Hematopoietic multipotent progenitor cell (in vitro differentiated cells): Measurements from ENCODE around the gene VAMP2. TPM values are rescaled to one million over a fixed set of nuclear protein-coding genes. Genes with fewer than 3 reads are reported as not detected.
"Not testable (repeated sequence)": the region's sequence is repeated elsewhere in the genome, so short reads cannot be mapped to it uniquely, and the experiment has no call there.

ENCODE experiments used
- DNase-seq, 3 donors: peaks; one replicate each; pipeline ENCODE4 v3.0.0-alpha.2; 2011 to 2015; ENCODE audit warnings: low read depth in 2 of 3, low spot score in 2 of 3
- total RNA-seq: library from RNA; depleted of rRNA; stranded (reverse); fragments of >200 nt; gene quantifications from one replicate; pipeline ENCODE4 v1.2.3, GENCODE V29; 2012

VAMP2 gene
- total RNA-seq, 1 donor: 18.6 TPM

DNA sequence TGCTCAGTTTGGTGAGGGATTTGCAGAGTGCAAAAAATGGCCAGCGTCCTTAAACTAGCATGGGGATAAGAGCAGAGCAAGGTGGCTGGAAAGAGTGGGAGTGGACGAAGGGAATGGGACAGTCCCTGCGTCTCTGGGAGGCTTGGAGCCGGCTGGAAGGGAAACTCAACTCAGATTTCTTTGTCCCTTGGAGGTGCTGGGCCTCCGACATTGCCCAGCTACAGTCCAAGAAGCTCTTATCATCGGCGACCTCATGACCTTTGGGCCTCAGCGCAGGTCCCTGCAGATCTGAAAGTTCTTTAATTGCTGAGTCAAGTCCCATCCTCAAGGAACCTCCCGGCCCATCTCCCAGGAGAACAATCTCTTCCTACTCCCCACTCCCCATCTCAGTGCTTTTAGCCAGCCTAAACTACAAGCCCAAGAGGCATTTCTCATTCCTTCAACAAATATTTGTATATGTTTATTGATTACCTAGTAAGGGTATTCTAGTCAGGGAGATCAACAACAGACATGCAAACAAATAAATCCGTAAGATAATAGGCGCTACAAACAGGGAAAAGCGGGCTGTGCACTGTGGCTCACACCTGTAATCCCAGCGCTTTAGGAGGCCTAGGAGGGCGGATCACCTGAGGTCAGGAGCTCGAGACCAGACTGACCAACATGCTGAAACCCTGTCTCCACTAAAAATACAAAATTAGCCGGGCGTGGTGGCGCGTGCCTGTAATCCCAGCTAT, 14.4 kb upstream of the VAMP2 start:
- no peak for DNase-seq

DNA sequence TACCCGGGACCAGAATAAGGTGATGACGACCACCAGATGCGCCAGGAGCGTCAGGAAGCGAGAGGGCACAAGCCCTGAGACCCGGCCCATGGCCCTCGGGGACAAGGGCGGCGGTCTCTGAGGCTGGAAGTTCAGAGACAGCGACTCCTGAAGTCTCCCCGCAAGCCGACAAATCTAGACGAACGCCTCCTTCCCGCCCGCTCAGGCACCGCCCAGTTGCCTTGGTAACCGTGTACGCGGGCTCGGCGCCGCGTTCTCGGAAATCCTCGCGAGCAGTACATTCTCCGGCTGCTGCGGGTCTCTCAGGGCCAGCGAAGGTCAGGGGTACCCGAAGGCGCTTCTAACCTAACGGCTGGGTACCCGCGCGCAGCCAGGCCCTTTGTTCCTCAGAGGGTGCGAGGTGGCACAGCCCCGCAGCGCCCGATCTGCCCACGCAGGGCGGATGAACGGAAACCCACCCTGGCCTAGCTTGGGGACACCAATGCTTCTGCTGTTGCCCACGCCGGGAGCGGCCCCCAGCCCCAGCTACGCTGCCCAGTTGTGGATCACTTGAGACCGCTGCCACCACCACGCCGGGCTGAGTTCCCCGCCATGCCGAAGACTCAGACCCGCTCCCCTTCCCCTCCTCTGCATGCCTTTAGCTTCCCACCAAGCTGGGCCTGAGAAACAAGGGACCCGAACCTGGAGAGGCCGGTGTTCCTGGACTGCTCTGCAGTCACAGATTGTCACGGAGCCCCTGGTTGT, 13.6 kb upstream of the VAMP2 start, which contains the start of gene TMEM107:
TSS of gene TMEM107 (minus strand) at position 184 of the 744 bp plus-strand sequence. CDS start at position 90, 94 bp downstream.
- peak in 2 of 3 donors; percentile 81 to 84 for DNase-seq

DNA sequence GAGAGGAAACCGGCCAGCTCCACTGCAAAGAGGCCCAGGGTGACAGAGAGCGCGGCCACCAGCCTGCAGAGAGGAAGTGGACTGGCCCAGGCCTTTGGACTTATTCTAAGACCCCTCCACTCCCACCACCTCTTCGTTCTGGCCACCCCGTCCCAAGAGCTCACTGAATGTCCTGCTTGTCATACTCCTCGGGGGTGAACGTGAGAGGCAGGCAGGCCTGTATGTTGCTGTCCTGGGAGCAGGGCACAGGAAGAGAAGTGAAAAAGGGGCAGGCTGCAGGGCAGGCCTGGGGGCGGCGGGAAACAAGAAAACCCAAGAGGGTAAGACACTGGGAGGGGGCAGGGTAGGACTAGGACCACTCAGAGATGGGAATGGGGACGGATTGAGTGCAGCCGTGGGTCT, 13.0 kb upstream of the VAMP2 start:
- no peak for DNase-seq

DNA sequence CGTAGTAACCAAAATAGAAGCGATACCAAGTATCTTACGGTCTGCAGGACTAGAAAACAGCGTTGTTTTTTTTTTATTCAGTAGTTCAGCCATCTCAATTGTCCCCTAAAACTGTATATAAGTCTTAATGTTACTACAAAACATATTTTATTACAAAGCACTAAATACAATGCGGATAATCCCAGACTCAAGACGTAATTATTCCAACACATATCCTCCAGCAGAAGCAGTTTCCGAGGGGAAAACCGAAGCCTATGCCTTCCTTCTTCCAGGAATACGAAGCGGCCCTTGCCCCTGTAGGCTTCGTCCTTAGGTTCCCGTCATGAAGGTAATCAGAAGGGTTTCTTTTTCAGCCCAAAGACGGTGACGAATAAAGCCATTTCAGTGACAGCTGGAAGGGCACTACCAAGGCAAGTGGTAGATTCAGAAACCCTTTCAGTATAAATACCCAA, 11.1 kb upstream of the VAMP2 start:
- no peak for DNase-seq

DNA sequence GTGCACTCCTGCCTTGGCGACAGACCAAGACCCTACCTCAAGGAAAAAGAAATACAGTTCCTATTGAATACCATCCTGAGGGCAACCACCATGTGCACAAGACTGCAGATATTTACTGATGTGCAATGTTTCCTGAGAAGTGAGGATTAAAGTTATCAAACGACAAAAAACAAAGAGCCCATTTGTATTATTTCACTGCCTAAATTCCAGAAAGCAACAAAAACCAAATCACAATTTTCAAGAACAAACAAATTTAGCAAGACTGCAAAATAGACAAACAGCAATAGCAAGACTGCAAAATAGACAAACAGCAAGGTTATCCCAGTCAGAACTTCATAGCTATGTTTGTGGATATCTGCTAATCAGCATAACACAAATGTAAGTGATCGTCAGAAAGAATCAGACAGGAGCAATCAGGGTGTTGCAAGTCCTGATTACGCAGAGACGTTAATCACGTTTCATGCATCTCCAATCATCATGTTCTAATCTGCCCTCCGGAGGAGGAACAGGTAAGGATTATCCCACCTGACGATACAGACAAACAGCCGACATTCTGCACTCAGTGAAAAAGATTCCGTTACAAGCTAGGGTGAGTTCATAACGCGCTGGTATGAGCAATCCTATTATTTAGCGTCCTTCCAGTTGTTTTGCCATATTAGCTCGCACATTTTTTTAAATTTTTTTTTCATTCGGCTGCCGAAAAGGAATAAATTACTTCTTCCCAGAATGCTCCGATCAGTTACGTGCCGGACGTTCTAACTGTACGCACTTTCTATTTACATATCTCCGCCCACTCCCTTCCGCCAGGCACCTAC, 10.5 kb upstream of the VAMP2 start:
- peak; percentile 79 to 96 (median 87) for DNase-seq

DNA sequence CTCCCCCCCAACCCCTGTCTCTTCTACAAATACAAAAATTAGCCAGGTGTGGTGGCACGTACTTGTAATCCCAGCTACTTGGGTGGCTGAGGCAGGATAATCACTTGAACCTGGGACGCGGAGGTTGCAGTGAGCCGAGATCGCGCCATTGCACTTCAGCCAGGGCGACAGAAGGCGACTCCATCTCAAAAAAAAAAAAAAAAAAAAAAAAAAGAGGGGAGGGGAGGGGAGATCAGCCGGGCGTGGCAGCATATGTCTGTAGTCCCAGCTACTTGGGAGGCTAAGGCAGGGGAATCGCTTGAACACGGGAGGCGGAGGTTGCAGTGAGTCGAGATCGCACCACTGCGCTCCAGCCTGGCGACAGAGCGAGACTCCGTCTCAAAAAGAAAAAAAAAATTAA, 7.4 kb upstream of the VAMP2 start:
- DNase-seq: not testable (repeated sequence)

DNA sequence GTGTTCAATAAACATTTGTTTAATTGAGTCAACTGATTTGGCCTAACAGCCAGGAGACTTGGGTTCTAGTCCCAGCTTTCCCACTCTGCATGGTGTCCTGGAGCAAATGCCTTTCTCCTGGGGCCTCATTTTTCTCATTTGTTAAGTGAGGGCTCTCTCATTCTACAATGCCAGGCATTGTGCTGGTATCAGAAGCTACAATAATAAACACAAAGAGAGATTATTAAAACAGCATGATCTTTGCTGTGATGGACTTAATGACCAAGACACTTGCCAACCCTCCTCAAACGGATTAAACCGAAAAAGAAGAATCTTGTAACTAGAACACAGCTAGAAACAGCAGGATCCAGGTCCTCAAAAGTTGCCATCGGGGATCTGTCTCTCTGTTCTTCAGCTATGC, 4.8 kb upstream of the VAMP2 start:
- no peak for DNase-seq

DNA sequence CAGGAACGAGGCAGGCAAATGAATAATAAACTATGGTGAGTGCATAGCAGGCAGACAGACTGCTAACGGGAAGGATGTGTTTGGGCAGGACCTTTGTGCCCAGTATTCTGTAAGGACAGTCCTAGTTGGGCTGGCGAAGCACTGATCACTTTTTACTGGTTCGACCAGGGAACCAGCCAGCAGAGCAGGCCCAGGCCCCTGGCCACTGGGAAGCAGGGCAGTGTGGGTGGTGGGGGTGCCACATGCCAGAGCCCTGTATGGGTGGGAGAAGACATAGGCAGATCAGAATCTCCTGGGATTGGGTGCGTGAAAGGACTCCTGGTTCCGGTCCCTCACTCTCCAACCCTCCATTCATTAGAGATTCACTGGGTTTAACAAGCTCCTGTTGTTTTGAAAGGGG, 4.0 kb upstream of the VAMP2 start:
- no peak for DNase-seq

DNA sequence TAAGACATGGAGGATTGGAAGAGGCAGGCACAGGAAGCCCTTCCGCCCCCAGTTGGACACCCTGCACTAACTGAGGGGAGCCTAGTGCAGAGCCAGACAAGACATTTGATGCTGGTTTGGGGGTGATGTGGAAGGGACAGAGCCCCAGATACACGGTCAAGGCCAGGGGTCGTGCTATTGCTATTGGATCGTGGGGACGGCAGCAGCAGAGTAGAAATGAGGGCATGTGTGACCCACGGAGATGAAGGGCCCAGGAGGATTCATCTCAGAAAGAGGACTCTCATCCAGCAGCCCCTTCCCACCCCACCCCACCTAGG, 2.0 kb upstream of the VAMP2 start:
- DNase-seq: no peak

DNA sequence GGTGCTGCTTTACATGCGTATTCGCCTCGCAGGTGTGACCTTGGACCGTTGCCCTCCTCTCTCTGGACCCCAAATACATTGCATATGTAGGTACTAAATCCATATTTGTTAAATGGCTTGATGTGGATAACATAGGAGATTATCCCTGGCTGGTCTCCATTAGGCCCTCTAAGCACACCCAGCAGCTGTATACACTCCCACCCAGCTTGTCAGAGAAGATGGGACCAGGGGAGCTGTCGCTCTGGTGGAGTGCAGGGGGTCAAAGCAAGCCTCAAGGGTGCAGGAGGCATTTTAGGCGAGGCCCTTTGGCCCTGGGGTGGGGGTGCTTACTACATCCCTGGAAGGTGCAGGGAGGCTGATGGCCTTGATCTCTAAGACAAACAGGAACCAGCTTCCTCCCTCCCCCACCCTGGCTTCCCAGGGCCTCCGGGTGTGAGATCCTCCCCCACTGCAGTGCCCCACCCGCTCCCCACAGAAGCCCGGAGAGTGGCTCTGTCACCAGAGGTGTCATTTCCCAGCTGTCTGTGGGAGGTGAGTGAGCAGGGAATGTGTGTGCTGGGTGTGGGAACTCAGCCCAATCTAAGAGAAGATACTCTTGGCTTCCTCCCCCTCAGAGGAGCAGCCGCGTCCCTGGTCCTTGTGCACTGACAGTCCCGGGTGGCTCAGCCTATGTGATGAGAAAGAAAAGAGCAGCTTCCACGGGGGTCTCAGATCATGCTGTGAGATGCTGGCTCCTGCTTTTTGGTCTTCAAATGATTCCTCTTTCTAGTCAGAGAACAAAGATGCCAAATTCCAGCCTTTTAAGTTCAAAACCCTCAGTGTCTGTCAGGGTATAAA, 1.4 kb upstream of the VAMP2 start:
- peak in 2 of 3 donors; percentile 50 to 56 for DNase-seq

DNA sequence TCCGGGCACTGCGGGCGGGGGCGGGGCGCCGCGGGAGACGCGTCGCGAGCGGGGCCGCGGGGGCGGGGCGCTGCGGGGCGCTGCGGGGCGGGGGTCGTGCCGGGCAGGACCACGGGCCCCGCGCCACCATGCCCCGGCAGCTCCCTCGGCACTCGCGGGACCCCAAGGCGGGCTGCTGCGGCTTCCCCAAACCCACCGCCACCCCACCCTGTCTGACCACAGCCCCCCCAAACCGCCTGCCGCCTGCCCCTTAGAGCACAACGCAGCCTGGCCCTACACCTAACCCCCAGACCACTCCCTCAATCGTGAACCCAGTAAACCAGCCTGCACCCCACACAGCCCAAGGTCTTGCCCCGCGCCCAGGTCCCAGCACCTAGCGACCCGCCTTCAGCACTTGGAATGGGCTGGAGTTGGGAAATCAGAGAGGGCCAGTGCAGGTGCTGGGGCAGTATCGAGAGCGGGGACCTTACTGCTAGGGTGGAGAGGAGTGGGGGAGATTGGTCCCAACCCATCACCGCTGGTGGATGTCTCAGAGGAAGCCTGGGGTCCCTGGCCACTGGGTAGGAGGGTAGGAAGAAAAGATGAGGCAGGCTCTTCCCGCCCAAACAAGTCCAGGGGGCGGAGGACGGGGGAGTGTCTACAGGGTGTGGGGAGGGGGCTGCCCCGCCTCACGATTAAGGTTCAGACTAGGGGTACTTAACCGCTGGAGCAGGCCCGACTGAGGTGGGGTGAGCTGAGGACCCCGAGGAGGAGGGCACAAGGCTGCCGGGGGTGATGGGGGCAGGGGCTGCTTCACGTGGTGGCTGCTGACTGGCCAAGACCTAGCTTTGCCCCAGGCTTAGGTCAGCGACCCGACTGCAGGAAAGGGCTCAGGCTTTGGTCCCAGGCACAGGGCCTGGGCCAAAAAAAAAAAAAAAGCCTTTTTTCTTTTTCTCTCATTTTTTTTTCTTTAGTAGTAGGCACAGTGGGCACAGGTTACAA, 539 bp upstream of the VAMP2 start:
- DNase-seq: no peak

DNA sequence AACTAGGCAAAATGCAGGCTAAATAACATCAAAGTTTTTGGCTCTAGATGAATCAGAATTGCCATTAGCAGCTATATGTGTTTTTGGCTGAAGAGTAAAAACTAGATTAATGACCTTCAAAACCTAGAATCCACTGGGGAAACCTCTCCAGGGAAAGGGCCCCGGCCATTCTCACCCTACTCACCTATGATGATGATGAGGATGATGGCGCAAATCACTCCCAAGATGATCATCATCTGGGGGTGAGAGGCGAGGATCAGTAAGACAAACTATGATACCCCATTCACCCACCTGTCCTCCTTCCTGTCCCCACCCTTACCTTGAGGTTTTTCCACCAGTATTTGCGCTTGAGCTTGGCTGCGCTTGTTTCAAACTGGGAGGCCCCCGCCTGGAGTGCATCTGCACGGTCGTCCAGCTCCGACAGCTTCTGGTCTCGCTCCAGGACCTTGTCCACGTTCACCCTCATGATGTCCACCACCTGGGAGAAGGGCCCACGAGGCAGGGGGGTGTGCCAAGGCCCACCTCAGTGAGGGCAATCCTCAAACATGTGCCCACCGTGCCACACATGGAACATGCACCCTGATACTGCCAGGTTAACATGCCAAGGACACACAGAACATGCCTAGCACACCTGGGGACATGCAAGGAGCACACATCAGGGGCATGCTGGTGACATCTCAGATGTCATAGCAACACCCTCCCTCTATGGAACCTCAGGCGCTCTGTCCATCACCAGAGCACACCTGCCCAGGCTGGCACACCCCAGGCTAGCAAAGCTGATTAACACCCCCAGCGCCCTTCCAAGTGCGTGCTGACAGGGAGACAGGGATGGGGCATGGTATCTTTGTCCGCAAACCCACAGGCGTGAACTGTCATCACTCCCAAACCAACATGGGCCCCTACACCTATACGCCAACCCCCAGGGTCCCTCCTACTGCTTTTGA, 1.2 kb downstream of the VAMP2 start:
- no peak for DNase-seq

DNA sequence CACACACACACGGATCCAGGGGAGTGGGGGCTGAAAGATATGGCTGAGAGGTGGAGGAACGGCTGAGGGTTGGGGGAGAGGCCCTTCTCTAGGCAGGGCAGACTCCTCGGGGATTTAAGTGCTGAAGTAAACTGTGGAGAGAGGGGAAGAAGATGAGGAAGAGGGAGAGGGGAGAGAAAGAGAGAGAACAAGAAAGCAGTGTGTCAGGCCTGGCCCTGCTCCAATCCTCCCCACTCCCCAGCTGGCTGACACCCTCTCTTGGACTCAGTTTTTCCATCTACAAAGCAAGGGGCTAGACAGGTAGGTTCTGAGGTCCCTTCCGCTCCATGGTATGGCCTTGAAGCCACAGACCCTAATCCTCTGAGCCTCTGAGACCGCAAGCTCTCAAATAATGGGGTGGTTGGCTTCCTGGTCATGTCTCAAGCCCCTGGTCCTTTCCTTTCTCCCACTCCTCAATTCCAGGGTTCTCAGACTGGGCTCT, 2.0 kb downstream of the VAMP2 start:
- DNase-seq: no peak

DNA sequence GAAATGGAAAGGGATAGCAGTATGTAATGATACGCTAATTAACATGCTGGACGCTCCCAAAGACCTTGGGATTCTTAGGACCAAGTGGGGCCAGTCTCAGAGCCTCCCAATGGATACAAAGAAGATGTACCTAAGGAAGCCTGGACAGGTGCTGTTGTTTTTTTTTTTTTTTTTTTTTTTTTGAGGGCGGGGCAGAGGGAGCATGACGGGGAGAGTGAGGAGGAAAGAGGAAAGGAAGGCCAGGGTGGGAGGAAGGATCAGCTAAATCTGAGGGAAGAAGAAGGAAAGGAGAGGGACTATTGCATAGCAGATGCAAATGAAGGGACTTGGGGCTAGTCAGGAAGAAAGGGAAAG, 2.5 kb downstream of the VAMP2 start:
- no peak for DNase-seq

DNA sequence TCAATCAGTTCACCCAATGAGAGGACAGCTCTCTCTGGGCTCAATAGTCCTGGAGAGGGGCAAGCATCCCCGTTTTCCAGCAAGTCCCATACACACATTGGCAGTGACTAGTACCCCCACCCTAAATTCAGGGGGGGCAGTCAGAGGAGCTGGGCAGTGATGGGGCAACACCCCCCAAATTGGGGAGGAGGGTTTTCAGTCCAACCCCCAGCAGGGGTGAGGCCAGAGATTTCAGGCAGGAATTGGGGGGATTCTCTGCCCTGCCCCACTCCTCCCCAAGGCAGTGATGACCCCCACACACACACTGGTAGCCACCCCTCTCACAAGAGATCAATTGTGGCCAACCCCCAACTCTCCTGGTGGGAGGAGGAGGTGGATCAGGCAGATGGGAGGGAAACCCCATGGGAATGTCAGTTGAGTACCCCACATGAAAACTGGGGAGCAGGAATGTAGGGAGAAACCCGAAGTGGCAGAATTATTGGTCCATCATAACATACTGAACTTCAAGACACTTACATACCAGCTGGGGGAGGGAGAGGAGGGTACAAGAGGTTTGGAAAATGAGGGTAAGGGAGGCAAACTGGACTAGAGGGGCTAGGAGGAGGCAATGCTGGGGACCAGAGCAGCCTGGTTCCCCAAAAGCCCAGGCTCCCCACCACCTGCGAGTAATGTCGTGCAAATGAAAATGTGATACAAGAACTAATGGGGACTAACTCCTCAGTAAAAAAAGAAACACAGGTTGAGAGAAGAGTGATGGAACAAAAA, 3.1 kb downstream of the VAMP2 start:
- no peak for DNase-seq

DNA sequence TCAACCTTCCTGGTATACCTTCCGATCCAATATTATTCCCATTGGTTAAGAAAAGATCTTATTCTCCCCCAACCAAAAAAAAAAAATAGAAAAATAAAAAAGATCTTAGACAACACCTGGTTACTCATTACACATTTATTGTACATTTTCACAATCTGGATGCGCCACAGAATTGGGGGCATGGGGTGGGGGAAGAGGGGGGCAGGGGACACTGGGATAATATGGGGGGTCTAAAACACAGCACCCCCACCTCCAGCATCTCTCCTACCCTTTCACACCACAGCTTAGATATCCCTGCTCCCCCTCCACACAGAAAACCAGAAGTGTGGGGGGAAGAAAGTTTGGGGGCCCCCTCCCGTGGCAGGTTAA, 3.7 kb downstream of the VAMP2 start:
- DNase-seq: no peak

DNA sequence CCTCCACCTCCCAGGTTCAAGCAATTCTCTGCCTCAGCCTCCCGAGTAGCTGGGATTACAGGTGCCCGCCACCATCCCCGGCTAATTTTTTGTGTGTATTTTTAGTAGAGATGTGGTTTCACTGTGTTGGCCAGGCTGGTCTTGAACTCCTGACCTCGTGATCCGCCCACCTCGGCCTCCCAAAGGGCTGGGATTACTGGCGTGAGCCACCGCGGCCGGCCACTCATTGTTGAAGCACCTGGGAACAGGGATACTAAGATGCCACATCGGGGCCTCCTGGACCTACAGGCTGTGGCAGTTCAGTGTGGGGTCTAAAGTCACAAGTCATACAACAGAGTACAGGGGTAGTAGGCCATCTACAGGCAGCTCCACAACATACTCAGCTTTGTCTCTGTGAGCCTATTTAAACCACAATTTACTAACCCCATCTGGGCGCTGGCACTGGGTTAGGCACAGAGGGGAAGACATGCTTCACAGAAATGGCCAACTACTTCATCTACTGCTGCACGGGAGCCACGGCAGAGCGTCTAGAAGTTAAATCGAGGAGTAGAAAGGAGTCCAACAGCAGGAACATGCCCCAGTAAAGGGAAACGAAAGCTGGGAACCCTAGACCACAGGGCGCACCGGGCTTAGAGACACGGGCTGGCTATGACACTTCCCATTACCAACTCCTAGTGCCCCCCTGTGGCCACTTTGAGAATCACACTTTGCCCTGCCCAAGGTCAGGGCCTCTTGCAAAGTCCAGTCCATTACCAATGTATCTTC, 4.3 kb downstream of the VAMP2 start:
- peak; percentile 74 to 90 (median 83) for DNase-seq
